Fibroblast of the aortic adventitia (primary cell): ENCODE measurements around the gene SENP6. TPM values are rescaled to one million over a fixed set of nuclear protein-coding genes. Genes with fewer than 3 reads are reported as not detected.
A peak's percentile ranks its signal among the peaks of the same experiment; 100 is the strongest.

ENCODE experiments used
- DNase-seq: peaks from one replicate; pipeline ENCODE4 v3.0.0-alpha.2; 2010; ENCODE audit warnings: low read depth
- H3K4me3 ChIP-seq: 2 replicates; pipeline ENCODE4 v1.5.1; 2011; ENCODE audit warnings: low read depth, mild to moderate bottlenecking, control low read depth, low read length, moderate library complexity
- total RNA-seq: library from RNA; depleted of rRNA; stranded (reverse); fragments of >200 nt; gene quantifications from 2 replicates; pipeline ENCODE4 v1.2.3, GENCODE V29; 2012; ENCODE audit warnings: low replicate concordance
- TF ChIP-seq, protein P1 (sequence below): IDR thresholded peaks from 2 replicates; pipeline ENCODE4 v1.5.1; 2011; ENCODE audit warnings: mild to moderate bottlenecking, low read length, control low read depth, inconsistent platforms; ENCODE audit not compliant: insufficient read depth

SENP6 gene
- total RNA-seq, 1 donor: 113 TPM

DNA sequence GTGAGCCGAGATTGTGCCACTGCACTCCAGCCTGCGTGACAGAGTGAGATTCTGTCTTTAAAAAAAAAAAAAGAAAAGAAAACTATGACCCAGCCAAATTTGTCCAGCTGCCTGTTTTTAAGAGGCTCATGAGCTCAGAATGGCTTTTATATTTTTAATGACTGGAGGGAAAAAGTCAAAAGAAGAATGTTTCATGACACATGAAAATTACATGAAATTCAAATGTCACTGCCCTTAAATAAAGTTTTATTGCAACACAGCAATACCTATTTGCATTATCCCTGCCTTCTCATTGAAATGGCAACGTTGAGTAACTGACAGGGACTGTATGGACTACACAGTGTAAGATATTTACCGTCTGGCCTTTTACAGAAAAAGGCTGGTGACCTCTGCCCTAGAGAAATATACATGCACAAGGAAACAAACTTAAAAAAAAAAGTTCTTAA lies 11.4 kb downstream of the SENP6 start:
- no peak overlapping the region for H3K4me3 ChIP-seq
- DNase-seq: peak; percentile 25
- TF ChIP-seq, protein P1, sequence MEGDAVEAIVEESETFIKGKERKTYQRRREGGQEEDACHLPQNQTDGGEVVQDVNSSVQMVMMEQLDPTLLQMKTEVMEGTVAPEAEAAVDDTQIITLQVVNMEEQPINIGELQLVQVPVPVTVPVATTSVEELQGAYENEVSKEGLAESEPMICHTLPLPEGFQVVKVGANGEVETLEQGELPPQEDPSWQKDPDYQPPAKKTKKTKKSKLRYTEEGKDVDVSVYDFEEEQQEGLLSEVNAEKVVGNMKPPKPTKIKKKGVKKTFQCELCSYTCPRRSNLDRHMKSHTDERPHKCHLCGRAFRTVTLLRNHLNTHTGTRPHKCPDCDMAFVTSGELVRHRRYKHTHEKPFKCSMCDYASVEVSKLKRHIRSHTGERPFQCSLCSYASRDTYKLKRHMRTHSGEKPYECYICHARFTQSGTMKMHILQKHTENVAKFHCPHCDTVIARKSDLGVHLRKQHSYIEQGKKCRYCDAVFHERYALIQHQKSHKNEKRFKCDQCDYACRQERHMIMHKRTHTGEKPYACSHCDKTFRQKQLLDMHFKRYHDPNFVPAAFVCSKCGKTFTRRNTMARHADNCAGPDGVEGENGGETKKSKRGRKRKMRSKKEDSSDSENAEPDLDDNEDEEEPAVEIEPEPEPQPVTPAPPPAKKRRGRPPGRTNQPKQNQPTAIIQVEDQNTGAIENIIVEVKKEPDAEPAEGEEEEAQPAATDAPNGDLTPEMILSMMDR: no peak

DNA sequence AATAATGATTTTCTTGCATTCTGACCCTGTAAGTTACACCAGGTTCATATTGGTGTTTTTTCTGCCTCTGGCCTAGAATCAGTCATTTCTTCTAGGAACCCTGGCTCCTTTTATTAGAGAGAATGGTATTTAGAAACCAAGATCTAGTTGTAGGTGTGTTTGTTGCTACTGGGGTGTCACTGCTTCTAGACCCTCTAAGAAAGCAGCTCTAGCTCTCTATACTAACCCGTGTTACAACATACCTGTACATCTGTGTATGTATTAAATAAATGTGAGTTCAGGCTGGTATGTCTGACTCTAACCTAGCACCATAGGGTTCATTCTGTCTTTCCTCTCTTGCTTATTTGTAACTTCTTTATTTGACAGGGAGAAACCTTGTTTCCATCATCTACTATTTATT lies 16.8 kb downstream of the SENP6 start:
- H3K4me3 ChIP-seq: no peak overlapping the region
- DNase-seq: no peak
- TF ChIP-seq, protein P1: no peak

DNA sequence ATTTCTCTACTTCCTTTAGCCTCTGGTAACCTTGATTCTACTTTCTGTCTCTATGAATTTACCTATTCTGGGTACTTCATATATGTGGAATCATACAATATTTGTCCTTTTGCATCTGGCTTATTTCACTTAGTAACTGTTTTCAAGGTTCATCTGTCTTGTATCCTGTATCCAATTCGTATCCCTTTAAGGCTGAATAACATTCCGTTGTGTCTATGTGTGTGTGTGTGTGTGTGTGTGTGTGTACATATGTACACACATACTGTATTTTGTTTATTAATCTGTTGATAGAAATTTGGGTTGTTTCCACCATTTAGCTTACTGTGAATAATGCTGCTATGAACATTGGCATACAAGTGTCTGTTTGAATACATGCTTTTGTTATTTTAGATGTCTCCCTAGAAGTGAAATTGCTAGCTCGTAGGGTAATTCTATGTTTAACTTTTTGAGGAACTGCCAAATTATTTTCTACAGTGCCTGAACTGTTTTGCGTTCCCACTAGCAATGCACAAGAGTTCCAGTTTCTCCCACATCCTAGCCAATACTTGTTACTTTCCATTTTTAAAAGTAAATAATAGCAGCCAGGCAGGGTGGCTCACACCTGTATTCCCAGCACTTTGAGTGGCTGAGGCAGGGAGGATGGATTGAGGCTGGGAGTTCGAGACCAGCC lies 17.7 kb downstream of the SENP6 start:
- no peak overlapping the region for H3K4me3 ChIP-seq
- TF ChIP-seq, protein P1: no peak
- DNase-seq: no peak

DNA sequence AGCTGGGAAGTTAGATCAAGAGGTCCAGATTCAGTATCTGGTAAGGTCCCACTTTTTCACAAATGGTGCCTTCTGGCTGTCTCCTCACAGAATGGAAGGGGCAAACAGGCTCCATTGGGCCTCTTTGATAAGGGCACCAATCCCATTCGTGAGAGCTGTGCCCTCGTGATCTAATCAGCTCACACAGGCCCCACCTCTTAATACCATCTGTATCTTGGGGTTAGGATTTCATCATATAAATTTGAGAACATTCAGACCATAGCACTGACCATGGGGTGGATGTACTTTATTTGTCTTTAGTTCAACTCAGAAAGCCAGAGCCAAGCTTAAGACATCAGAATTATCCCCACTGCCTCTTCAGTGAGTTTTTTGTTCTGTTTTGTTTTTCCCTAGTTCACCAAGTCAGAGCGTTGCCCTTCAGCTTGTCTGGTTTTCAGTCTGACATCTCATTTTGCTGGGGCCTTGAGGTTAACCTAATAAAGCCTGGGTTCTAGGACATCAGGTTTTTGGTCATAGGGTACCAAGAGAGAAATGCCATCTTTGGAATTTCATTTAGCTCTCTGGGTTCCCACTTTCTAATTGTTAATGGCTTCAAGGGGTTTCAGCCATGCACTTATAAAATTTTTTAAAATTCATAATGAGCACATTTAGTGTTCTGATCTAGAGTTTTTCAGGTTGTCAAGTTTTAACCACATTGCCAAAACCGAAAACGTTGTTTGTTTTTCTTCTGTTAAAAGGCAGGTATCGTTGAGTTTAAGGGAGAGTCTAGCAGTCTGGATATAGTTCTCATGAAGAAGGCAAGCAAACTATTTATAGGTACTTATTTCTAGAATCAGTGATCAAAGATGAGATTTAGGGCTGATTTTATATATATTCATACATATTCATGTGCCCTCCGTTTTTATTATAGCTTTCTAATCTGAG lies 19.0 kb downstream of the SENP6 start:
- DNase-seq: peak; percentile 66
- H3K4me3 ChIP-seq: no peak overlapping the region
- TF ChIP-seq, protein P1: no peak

DNA sequence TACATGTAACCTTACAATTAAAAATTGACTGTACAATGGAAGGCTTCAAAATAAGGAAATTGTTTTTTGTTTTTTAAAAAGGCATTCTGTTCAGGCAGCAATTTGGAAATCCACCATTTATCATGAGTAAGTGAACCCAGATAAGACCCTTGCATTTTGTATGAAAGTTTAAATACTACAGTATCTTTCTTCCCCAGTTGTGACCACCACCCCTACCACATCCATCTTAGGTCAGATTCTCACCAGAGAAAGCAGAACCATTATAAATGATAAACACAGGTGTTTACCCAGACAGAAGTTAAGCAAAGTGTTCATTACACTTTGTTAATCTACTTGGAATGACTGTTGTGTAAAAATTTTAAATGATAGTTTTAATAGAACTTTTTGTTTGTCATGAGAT lies 20.2 kb downstream of the SENP6 start:
- H3K4me3 ChIP-seq: no peak overlapping the region
- DNase-seq: no peak
- TF ChIP-seq, protein P1: no peak

DNA sequence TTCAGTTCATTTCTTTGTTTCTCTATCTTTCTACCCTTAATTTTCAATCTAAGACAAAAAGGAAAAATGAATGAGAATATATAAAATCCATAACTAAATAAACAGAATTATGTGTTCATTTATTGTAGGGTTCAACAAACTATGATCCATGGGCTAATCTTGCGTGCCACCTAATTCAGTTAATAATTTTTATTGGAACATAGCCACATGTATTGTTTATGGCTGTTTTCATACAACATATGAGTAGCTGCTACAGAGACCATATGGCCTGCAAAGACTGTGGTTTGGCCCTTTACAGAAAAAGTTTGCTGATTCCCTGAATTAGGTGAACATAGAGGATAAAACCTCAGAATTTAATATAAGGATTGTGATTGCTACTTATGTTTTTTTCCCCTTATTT lies 21.8 kb downstream of the SENP6 start:
- TF ChIP-seq, protein P1: no peak
- no peak for DNase-seq

More for the DNA sequence above, 21.8 kb downstream of the SENP6 start:
- H3K4me3 ChIP-seq: no peak overlapping the region
